Trophoblast cell (in vitro differentiated cells and primary cell): Measurements from ENCODE around the gene PARP8.
"Not testable (repeated sequence)": the region's sequence is repeated elsewhere in the genome, so short reads cannot be mapped to it uniquely, and the experiment has no call there.

Experiments used
- DNase-seq, 2 donors: peaks; one replicate each; pipeline ENCODE4 v3.0.0-alpha.2; 2016
- H2AFZ ChIP-seq: 2 replicates; pipeline ENCODE4 v1.6.1; 2013; ENCODE audit warnings: low read length, moderate library complexity, mild to moderate bottlenecking; ENCODE audit not compliant: insufficient read depth, poor library complexity
- H2AK5ac ChIP-seq: 2 replicates; pipeline ENCODE4 v1.6.1; 2013; ENCODE audit warnings: mild to moderate bottlenecking, low read length
- H2BK120ac ChIP-seq: 2 replicates; pipeline ENCODE4 v1.6.1; 2013; ENCODE audit warnings: low read length, mild to moderate bottlenecking, moderate library complexity; ENCODE audit not compliant: insufficient read depth, poor library complexity
- H2BK12ac ChIP-seq: 2 replicates; pipeline ENCODE4 v1.6.1; 2013; ENCODE audit warnings: mild to moderate bottlenecking, low read length, moderate library complexity
- H2BK5ac ChIP-seq: 2 replicates; pipeline ENCODE4 v1.6.1; 2013; ENCODE audit warnings: low read length, low read depth, moderate library complexity, mild to moderate bottlenecking; ENCODE audit not compliant: poor library complexity
- H3K14ac ChIP-seq: 2 replicates; pipeline ENCODE4 v1.6.1; 2013; ENCODE audit warnings: mild to moderate bottlenecking, low read length
- H3K18ac ChIP-seq: 2 replicates; pipeline ENCODE4 v1.6.1; 2013; ENCODE audit warnings: mild to moderate bottlenecking, low read length
- H3K23ac ChIP-seq: 2 replicates; pipeline ENCODE4 v1.6.1; 2013; ENCODE audit warnings: low read length
- H3K27ac ChIP-seq: 2 replicates; pipeline ENCODE4 v1.5.1; 2013; ENCODE audit warnings: low read depth, mild to moderate bottlenecking, inconsistent platforms, low read length, moderate library complexity
- H3K27me3 ChIP-seq: 2 replicates; pipeline ENCODE4 v1.6.1; 2013; ENCODE audit warnings: inconsistent platforms, mild to moderate bottlenecking, low read length, moderate library complexity; ENCODE audit not compliant: insufficient read depth
- H3K36me3 ChIP-seq, 2 experiments: 1 replicate in 1 of 2; 2 replicates in 1 of 2; pipeline ENCODE4 v1.6.1; 2013; ENCODE audit warnings: low read length in 2 of 2, mild to moderate bottlenecking in 2 of 2, moderate library complexity in 1 of 2; ENCODE audit not compliant: insufficient read depth in 2 of 2, control insufficient read depth in 1 of 2
- H3K4ac ChIP-seq: 2 replicates; pipeline ENCODE4 v1.6.1; 2013; ENCODE audit warnings: low read depth, mild to moderate bottlenecking, low read length, moderate library complexity
- H3K4me1 ChIP-seq, 2 experiments: 1 replicate in 1 of 2; 2 replicates in 1 of 2; pipeline ENCODE4 v1.6.1; 2013; ENCODE audit warnings: low read length in 2 of 2, mild to moderate bottlenecking in 2 of 2, moderate library complexity in 1 of 2; ENCODE audit not compliant: insufficient read depth in 2 of 2, control insufficient read depth in 1 of 2
- H3K4me2 ChIP-seq: 2 replicates; pipeline ENCODE4 v1.6.1; 2013; ENCODE audit warnings: inconsistent platforms, mild to moderate bottlenecking, low read length, moderate library complexity
- H3K4me3 ChIP-seq: 2 replicates; pipeline ENCODE4 v1.5.1; 2013; ENCODE audit warnings: mild to moderate bottlenecking, low read depth, low read length, inconsistent platforms
- H3K79me1 ChIP-seq: one replicate; pipeline ENCODE4 v1.6.1; 2013; ENCODE audit warnings: low read length
- H3K79me2 ChIP-seq: 2 replicates; pipeline ENCODE4 v1.6.1; 2013; ENCODE audit warnings: low read length, mild to moderate bottlenecking; ENCODE audit not compliant: control insufficient read depth, insufficient read depth, poor library complexity
- H3K9ac ChIP-seq: 2 replicates; pipeline ENCODE4 v1.6.1; 2013; ENCODE audit warnings: mild to moderate bottlenecking, low read length
- H3K9me3 ChIP-seq: 2 replicates; pipeline ENCODE4 v1.6.1; 2013; ENCODE audit warnings: low read depth, mild to moderate bottlenecking, control low read depth, inconsistent platforms, low read length; ENCODE audit not compliant: insufficient read depth
- H4K12ac ChIP-seq: 2 replicates; pipeline ENCODE4 v1.6.1; 2013; ENCODE audit warnings: low read depth, mild to moderate bottlenecking, low read length, moderate library complexity
- H4K8ac ChIP-seq: 2 replicates; pipeline ENCODE4 v1.6.1; 2013; ENCODE audit warnings: low read depth, mild to moderate bottlenecking, low read length, moderate library complexity
- H4K91ac ChIP-seq: one replicate; pipeline ENCODE4 v1.6.1; 2013; ENCODE audit warnings: low read depth, mild to moderate bottlenecking, low read length, moderate library complexity
- WGBS: extraction: QIAGEN DNeasy Blood & Tissue Kit; methylation state at CpG from one replicate; pipeline ENCODE4 v1.1.7; 2013; ENCODE audit warnings: missing lambda C conversion rate; ENCODE audit not compliant: insufficient read length, insufficient coverage; ENCODE audit errors: extremely low coverage; 5-methylcytosine and 5-hydroxymethylcytosine counted together

The PARP8 gene

GRCh38 chr5:50668636-50669035 is 2.2 kb downstream of the PARP8 start:
- not testable (repeated sequence) for H3K4me1 ChIP-seq, H3K4me3 ChIP-seq, H3K9ac ChIP-seq, H3K4ac ChIP-seq, H2BK120ac ChIP-seq, H3K23ac ChIP-seq, H3K18ac ChIP-seq, H2AFZ ChIP-seq, H4K91ac ChIP-seq, DNase-seq, H4K12ac ChIP-seq, H3K9me3 ChIP-seq, H4K8ac ChIP-seq, H3K27ac ChIP-seq, H2BK5ac ChIP-seq, H3K36me3 ChIP-seq, H2AK5ac ChIP-seq, H3K27me3 ChIP-seq, H2BK12ac ChIP-seq, H3K14ac ChIP-seq
- Histone ChIP-seq H3K79me2 (peaks cover 10% of the 10 kb centered on the region), H3K4me2 (peak overlapping the region; percentile 88), H3K79me1 (peaks cover 14% of the 10 kb centered on the region)
- no CpG with 5 or more reads among the region's 1 CpG for WGBS

GRCh38 chr5:50672663-50673062 is 6.2 kb downstream of the PARP8 start:
- Histone ChIP-seq H3K14ac (no peak overlapping the region), H3K4me2 (no peak overlapping the region), H3K27ac (no peak overlapping the region), H2BK12ac (no peak overlapping the region), H2AFZ (no peak overlapping the region), H3K4me1 (peaks cover 3% of the 10 kb centered on the region in 2 experiments), H3K27me3 (no peaks in the 10 kb centered on the region), H4K12ac (no peak overlapping the region), H3K23ac (no peak overlapping the region), H3K18ac (no peak overlapping the region), H3K9ac (no peak overlapping the region), H3K4ac (peak overlapping the region; percentile 55), H2BK5ac (no peak overlapping the region), H2AK5ac (no peak overlapping the region), H2BK120ac (no peak overlapping the region), H3K79me2 (peaks cover 4% of the 10 kb centered on the region), H4K8ac (no peak overlapping the region), H3K79me1 (peaks cover 7% of the 10 kb centered on the region), H3K9me3 (no peaks in the 10 kb centered on the region), H4K91ac (no peak overlapping the region), H3K36me3 (no peaks in the 10 kb centered on the region), H3K4me3 (no peak overlapping the region)
- DNase-seq, result no peak
- no CpG with 5 or more reads among the region's 2 CpGs for WGBS

- H2BK120ac ChIP-seq, H3K14ac ChIP-seq, H2BK5ac ChIP-seq, H3K4ac ChIP-seq, H3K23ac ChIP-seq, H2AK5ac ChIP-seq, DNase-seq, H3K9me3 ChIP-seq, H3K79me1 ChIP-seq, H3K4me3 ChIP-seq, H3K9ac ChIP-seq, H3K27ac ChIP-seq, H3K79me2 ChIP-seq, H3K36me3 ChIP-seq, H4K12ac ChIP-seq, H4K91ac ChIP-seq, H2BK12ac ChIP-seq, H4K8ac ChIP-seq, H3K4me1 ChIP-seq, H2AFZ ChIP-seq, H3K18ac ChIP-seq, H3K4me2 ChIP-seq, H3K27me3 ChIP-seq: not testable (repeated sequence)
- no CpG with 5 or more reads among the region's 3 CpGs for WGBS
Measured at GRCh38 chr5:50673444-50673843, 7.0 kb downstream of the PARP8 start.

GRCh38 chr5:50675385-50675784 is 8.9 kb downstream of the PARP8 start:
- peaks cover 4% of the 10 kb centered on the region for H3K79me2 ChIP-seq
- H3K9me3 ChIP-seq, result no peaks in the 10 kb centered on the region
- no peak overlapping the region for H3K4me2 ChIP-seq
- H3K4ac ChIP-seq, result peak overlapping the region; percentile 83
- H3K9ac ChIP-seq, result no peak overlapping the region
- no peaks in the 10 kb centered on the region for H3K27me3 ChIP-seq
- H2AK5ac ChIP-seq, result no peak overlapping the region
- no CpG with 5 or more reads among the region's 15 CpGs for WGBS
- no peak overlapping the region for H4K91ac ChIP-seq
- H3K23ac ChIP-seq, result no peak overlapping the region
- no peak for DNase-seq
- H3K18ac ChIP-seq, result no peak overlapping the region
- H3K79me1 ChIP-seq, result no peaks in the 10 kb centered on the region
- H2BK12ac ChIP-seq, result no peak overlapping the region
- no peak overlapping the region for H3K14ac ChIP-seq
- H3K4me3 ChIP-seq, result no peak overlapping the region
- peaks cover 3% of the 10 kb centered on the region in 2 experiments for H3K4me1 ChIP-seq
- no peaks in the 10 kb centered on the region for H3K36me3 ChIP-seq
- no peak overlapping the region for H2BK5ac ChIP-seq
- H4K12ac ChIP-seq, result no peak overlapping the region
- H3K27ac ChIP-seq, result no peak overlapping the region
- H2AFZ ChIP-seq, result no peak overlapping the region
- H4K8ac ChIP-seq, result no peak overlapping the region
- no peak overlapping the region for H2BK120ac ChIP-seq
